HG02759 (cell line): ENCODE data around the gene PARG.
"Not testable (repeated sequence)": the region's sequence is repeated elsewhere in the genome, so short reads cannot be mapped to it uniquely, and the experiment has no call there.

Experiments used
- ATAC-seq: cut with Tn5 transposase; IDR thresholded peaks from one replicate; pipeline ENCODE4 v1.9.1; 2021; ENCODE audit warnings: mild to moderate bottlenecking, moderate library complexity; ENCODE audit not compliant: unreplicated experiment

PARG gene

DNA sequence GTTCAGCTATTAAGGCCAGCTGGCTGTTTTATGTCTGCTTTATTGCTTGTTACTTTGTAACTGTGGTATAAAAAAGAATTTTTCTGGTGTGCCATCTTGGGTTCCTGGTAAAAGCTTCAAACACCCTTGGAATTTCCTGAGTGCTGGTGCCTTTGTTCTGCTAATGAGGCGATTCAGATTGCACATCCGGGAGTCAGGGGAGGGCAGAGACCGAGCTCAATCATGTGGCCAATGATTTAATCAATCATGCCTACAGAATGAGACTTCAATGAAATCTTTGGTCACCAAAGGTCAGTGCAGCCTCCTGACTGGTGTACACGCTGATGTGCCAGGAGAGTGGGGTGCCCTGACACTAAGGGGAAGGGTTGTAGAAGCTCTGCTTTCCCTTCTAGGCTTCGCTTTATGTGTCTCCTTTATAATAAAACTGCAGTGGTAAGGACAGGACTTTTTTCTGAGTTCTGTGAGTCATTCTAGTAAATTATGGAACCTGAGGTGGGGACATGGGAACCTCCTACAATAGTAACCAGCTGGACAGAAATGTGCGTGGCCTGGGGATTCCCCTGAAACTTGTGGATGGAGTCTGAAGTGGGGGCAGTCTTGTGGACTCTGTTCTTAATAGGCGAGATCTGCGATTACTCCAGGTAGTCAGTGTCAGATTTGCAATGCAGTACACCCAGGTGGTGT, 110.3 kb downstream of the PARG start:
- ATAC-seq, result no peak

DNA sequence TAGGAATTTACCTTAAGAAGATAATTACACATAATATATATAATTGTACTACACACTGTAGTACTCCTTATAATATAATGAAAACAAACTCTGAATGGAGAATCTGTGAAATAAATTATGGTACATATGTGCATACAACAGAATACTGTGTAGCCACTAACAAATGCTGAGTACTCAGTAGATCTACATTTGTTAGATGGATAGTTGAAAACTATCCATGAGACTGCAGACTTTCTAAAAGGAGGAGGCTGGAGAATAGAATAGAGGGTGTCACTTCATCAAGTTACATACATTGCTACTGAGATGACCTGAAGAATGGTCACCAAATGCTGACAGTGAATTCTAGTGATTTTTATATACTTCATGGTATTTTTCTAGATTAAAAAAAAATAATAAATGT, 111.0 kb downstream of the PARG start:
- no peak for ATAC-seq

- ATAC-seq, result no peak
Observed at GRCh38 chr10:49830016-49830415, 111.8 kb downstream of the PARG start.

GRCh38 chr10:49827297-49827696, 114.5 kb downstream of the PARG start:
- no peak for ATAC-seq

- ATAC-seq, result no peak
Observed at GRCh38 chr10:49819234-49819958, 122.4 kb downstream of the PARG start.

GRCh38 chr10:49817845-49818244, 124.0 kb downstream of the PARG start:
- no peak for ATAC-seq

- ATAC-seq, result no peak
Observed at GRCh38 chr10:49803988-49804387, 137.8 kb downstream of the PARG start.

DNA sequence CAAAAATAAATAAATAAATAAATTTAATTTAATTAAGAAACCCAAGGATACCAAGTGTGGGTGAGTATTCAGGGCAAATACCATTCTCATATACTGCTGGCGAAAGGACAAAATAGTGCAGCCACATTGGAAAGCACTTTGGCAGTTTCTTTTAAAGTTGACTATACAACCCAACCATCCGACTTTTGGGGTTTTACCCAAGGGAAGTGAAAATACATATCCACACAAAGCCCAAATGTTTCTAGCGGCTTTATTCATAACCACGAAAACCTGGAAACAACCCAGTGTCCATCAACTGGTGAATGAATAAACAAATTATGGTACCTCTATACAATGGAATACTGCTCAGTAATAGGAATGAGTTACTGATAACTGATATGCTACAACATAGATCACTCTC, 143.6 kb downstream of the PARG start:
- ATAC-seq, result no peak

DNA sequence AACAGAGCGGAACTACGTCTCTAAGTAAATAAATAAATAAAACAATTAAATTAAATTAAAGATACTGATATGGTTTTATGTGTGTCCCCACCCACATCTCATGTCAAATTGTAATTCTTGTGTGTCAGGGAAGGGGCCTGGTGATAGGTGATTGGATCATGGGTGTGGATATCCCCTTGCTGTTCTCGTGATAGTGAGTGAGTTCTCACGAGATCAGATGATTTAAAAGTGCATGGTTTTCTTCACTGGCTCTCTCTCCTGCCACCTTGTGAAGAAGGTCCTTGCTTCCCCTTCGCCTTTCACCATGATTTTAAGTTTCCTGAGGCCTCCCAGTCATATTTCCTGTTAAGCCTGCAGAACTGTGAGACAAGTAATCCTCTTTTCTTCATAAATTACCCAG, 150.7 kb downstream of the PARG start:
- no peak for ATAC-seq

GRCh38 chr10:49784681-49785080, 157.1 kb downstream of the PARG start:
- no peak for ATAC-seq

DNA sequence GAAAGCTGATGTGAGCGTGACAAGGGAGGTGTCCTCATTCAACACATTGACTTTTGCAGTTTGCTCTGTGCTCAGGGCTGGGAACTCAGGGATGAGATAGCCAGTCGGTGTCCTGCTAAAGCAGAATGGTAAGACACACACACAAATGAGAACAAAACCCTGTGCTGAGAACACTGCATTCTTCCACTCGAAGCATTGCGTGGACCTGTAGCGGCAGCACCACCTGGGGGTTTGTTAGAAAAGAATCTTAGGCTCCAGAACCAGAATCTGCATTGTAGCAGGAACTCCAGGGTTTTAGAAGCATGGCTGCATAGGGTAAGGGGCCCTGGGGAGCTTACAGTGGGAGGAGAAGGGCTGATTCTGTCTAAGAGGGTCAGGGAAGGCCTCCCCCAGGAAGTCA, 158.2 kb downstream of the PARG start:
- ATAC-seq, result no peak

- no peak for ATAC-seq
Observed at GRCh38 chr10:49781247-49781646, 160.6 kb downstream of the PARG start.

GRCh38 chr10:49778197-49778596, 163.6 kb downstream of the PARG start:
- ATAC-seq, result no peak

DNA sequence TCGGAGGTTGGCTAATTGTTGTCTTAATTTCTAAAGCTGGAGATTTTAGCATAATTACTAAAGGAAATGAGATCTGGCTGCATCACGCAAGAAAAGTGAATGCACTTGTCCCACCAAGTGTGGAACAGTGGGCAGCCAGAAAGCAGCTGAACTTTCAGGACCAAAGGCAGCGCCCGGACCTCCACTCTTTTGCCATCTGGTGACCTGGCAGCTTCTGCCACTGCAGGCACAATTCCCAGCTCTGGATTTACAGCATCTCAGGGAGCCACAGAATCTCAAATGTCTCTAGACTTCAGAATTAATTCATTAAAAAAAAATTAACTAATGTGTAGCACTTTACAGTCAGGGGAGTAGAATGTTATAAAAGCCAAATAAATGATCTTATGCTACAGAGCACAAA, 165.0 kb downstream of the PARG start:
- no peak for ATAC-seq

DNA sequence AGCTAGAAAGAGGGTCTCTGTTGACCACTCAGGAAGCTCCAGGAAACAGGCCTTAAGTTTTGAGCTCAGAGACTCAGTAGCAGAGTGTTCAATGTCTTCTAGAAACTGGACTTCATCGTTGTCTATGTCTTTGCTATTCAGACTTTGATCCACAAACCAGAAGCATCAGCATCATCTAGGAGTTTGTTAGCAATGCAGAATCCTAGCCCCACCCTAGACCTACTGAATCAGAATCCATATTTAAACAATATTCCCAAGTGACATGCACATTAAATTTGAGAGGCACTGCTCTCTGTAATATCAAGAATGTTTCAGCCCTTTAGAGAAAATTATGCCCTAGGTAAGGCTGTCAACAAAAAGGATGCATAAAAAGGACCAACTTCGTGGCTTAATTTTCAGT, 166.8 kb downstream of the PARG start:
- no peak for ATAC-seq

DNA sequence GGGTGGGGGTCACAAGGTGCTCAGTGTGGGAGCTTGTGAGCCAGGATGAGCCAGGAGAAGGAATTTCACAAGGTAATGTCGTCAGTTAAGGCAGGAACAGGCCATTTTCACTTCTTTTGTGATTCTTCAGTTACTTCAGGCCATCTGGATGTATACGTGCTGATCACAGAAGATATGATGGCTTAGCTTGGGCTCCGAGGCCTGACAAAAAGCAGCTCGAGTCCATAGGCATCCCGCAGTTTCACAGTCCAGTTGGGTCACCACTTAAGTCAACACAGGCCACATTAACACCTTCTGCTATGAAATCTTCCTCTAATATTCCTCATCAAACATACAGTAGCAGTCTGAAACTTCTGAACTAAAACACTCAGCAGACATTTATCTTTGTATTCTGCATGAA, 168.9 kb downstream of the PARG start:
- ATAC-seq, result not testable (repeated sequence)

DNA sequence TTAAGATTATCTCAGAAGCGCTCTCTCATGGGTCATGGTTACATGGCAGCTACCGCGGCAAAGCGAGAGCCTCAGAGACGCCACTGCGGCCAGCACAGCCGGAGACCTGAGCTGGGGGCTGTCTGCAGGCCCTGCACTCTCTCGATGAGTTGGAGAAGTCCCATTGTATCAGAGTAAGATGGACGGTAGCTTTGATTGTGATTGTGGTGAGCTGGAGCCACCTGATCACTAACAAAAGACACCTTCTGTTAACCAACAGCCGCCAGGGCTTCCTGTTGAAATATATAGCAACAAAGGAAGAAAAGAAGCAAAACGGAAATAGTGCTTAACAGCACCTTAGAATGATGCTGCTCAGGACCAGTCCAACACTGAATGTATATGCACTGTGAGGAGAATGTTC, 170.8 kb downstream of the PARG start:
- ATAC-seq, result not testable (repeated sequence)

GRCh38 chr10:49769692-49770091, 172.1 kb downstream of the PARG start:
- ATAC-seq, result no peak

DNA sequence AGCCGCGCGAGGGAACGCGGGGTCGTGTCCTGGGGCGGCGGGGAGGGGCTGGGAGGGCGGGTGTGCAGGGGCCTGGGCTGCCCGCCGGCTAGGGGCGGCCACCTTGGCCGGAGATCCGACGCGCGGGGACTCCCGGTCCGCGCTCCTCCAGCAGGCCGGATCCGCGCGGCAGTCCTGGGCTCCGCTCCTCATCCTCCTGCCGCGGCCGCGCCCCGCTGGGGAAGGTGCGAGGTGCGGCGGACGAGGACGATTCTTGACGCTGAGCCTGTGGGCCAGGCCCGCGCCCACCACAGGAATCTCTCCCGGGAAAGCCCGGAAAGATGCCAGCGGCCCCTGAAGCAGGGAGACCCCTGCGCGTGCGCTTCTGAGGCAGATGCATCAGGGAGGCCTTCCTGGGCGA, 173.1 kb downstream of the PARG start:
- no peak for ATAC-seq

DNA sequence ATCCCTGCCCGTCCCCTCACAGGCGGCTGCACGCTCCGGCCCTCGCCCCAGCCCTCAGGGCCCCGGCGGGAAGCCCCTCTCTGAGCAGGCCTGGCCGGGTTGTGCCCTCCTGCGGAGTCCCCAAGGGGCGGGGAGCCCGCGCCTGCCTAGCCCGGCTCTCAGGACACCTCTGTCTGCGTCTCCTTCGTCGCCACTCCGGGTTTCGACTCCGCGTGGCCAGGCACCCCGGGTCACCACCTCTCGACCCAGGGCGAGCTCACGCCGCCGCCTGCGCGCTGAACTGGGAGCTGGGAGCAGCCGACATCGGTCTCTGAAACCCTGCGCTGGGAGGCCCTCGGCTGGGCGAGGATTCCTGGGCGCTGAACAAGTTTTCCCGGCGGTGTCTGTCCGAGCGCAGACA, 173.5 kb downstream of the PARG start:
- ATAC-seq, result no peak
